Gastroesophageal sphincter (tissue), 4 donors: ENCODE data around the gene NT5DC1. TPM values are rescaled to one million over a fixed set of nuclear protein-coding genes. Genes with fewer than 3 reads are reported as not detected.

Source experiments
- ATAC-seq: fragments of 150-250 bp; one replicate; pipeline ENCODE4 v1.9.1; 2016; ENCODE audit warnings: mild to moderate bottlenecking, moderate library complexity
- H3K27ac ChIP-seq, 4 donors: fragments of 200-600 bp; sonication (generic) in 3 of 4; 1 replicate in 3 of 4; 2 replicates in 1 of 4; pipeline ENCODE4 v1.5.1; 2016 to 2019
- H3K27me3 ChIP-seq: fragments of 200-600 bp; sonication (generic); one replicate; pipeline ENCODE4 v1.5.1; 2019
- H3K36me3 ChIP-seq, 2 donors: fragments of 200-600 bp; sonication (generic); one replicate each; pipeline ENCODE4 v1.5.1; 2019; ENCODE audit warnings: control low read depth in 1 of 2
- H3K4me1 ChIP-seq, 3 donors: fragments of 200-600 bp; sonication (generic); 1 replicate in 2 of 3; 2 replicates in 1 of 3; pipeline ENCODE4 v1.5.1; 2016 to 2019; ENCODE audit warnings: control low read depth in 2 of 3
- H3K4me3 ChIP-seq, 2 donors: fragments of 200-600 bp; sonication (generic); one replicate each; pipeline ENCODE4 v1.5.1; 2019; ENCODE audit warnings: mild to moderate bottlenecking in 1 of 2, moderate library complexity in 1 of 2
- H3K9me3 ChIP-seq, 3 donors: fragments of 200-600 bp; sonication (generic); one replicate each; pipeline ENCODE4 v1.5.1; 2017 to 2019; ENCODE audit warnings: control low read depth in 2 of 3
- EP300 ChIP-seq: sonication (generic); formaldehyde crosslinking; IDR thresholded peaks from one replicate; pipeline ENCODE4 v1.6.1; 2017; ENCODE audit warnings: antibody characterized with exemption, mild to moderate bottlenecking
- POLR2A ChIP-seq, 2 donors: fragments of 450-650 bp; IDR thresholded peaks; one replicate each; pipeline ENCODE4 v1.6.1; 2017; ENCODE audit warnings: antibody characterized with exemption in 2 of 2, mild to moderate bottlenecking in 2 of 2, moderate library complexity in 1 of 2
- POLR2AphosphoS5 ChIP-seq: sonication (generic); formaldehyde crosslinking; IDR thresholded peaks from one replicate; pipeline ENCODE4 v1.6.1; 2017; ENCODE audit warnings: antibody characterized with exemption
- WGBS, 2 donors: methylation state at CpG; one replicate each; pipeline ENCODE4 v1.1.5; 2018; ENCODE audit warnings: low coverage in 1 of 2; 5-methylcytosine and 5-hydroxymethylcytosine counted together
- total RNA-seq, 4 donors: library from RNA; depleted of rRNA; stranded (reverse); fragments of >200 nt; gene quantifications; one replicate each; pipeline ENCODE4 v1.1.0, GENCODE V29; 2016
- TF ChIP-seq, protein P1 (sequence below), 4 experiments: fragments of 200-600 bp in 2 of 4; fragments of 450-650 bp in 2 of 4; sonication (generic) in 1 of 4; IDR thresholded peaks; one replicate each; pipeline ENCODE4 v1.5.1; 2017 to 2019; ENCODE audit warnings: antibody characterized with exemption in 4 of 4, mild to moderate bottlenecking in 2 of 4, moderate library complexity in 2 of 4

Gene NT5DC1
- total RNA-seq, 4 donors from 2014 or later, result 7.1 to 17.4 (median 12.6) TPM

DNA sequence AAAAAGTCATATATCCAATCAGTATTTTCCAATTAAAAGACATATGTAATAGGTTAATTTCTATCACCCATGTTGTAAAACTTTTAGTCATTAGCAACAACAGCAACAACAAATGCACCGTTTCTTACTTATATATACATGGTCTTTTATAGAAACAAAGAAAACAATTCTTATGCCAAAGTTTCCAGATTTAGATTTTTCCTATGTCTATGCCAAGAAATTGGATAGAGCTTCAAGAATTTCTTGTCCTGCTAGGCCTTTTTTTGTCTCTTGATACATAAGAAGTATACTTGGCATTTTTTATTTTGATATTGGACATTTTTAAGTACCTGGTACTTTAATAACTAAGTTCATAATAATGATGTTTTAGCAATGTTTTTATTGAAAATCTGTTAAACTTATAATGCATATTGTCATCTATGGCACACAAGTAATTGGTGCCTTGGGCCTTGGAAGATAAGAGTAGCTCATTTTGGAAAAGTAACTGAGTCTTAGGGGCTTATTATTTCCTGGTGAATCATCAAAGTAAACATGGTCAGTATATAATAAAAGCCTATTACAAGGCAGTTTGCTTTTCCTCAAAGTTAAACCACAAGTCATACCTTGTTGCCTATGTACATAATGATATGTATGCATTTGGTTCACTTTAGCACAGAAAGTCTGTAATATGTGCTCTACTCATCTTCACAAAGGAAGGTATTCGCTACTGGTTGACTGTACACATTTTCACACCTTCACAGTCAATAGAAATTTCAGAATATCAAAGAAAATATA is 29.9 kb upstream of the NT5DC1 start:
- no peak for ATAC-seq
- Histone ChIP-seq H3K27me3 (no peaks in the 10 kb centered on the region), H3K36me3 (no peaks in the 10 kb centered on the region), H3K4me1 (no peaks in the 10 kb centered on the region), H3K27ac (no peak overlapping the region), H3K4me3 (no peak overlapping the region), H3K9me3 (no peaks in the 10 kb centered on the region)
- TF ChIP-seq, protein P1, sequence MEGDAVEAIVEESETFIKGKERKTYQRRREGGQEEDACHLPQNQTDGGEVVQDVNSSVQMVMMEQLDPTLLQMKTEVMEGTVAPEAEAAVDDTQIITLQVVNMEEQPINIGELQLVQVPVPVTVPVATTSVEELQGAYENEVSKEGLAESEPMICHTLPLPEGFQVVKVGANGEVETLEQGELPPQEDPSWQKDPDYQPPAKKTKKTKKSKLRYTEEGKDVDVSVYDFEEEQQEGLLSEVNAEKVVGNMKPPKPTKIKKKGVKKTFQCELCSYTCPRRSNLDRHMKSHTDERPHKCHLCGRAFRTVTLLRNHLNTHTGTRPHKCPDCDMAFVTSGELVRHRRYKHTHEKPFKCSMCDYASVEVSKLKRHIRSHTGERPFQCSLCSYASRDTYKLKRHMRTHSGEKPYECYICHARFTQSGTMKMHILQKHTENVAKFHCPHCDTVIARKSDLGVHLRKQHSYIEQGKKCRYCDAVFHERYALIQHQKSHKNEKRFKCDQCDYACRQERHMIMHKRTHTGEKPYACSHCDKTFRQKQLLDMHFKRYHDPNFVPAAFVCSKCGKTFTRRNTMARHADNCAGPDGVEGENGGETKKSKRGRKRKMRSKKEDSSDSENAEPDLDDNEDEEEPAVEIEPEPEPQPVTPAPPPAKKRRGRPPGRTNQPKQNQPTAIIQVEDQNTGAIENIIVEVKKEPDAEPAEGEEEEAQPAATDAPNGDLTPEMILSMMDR (IDR thresholded peaks at IDR 0.05), result no peak
- TF ChIP-seq POLR2AphosphoS5 (no peak), EP300 (no peak), POLR2A (IDR thresholded peaks at IDR 0.05) (no peak)
- 53 to 57% methylated on average over 2 of the region's 2 CpGs for WGBS, 2 donors

DNA sequence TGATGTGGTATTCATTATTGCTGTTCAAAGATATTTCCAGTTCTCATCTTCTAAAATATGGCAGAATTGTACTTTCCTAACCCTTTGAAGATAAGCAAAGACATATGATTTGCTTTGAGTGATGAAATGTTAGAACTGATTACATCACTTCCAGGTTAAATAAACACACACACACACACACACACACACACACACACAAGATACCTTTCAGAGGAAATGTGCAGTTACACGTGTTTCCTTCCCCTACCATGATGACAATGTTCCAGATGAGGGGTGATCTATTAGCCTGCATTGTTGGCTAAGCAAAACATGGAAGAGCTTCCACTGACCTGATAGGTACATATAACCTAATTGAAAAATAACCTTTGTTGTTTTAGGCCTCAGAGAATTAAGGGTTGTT is 28.3 kb upstream of the NT5DC1 start:
- Histone ChIP-seq H3K36me3 (no peaks in the 10 kb centered on the region), H3K27ac (no peak overlapping the region), H3K4me3 (no peak overlapping the region), H3K27me3 (no peaks in the 10 kb centered on the region), H3K9me3 (no peaks in the 10 kb centered on the region), H3K4me1 (no peaks in the 10 kb centered on the region)
- no peak for ATAC-seq
- WGBS, 2 donors, result 25 to 60% methylated on average over 1 of the region's 1 CpG
- no peak for TF ChIP-seq EP300

DNA sequence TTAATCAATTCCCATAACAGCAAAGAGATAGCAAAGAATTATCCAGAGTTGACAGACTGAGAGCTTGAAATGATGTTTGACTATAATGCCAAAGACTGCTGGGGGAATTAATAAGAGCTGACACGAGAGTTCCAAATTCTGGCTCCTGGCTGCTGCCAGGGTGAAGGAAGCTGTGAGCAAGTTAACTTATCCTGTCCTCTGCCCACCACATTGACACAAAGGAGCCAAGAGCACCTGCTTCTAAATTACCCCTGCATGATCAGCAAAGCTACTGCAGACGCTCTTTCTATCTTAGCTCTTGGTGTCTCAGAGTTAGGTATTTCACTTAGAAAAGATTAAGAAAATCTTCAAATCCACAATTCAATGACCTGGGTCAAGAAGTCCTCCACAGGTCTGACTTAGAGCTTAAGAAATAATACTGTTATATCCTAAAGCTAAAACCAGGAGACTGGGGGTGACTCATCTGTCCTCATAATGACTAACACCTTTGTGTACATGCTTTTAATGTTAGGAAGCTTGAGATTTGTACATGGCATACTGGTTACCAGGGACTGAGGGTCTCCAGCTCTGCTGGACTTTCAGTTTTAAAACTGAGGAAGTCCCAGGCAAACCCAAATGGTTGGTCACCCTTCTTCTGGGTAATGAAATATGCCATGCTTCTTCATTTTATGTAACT is 26.8 kb upstream of the NT5DC1 start:
- no peak for ATAC-seq
- no peaks in the 10 kb centered on the region for H3K9me3 ChIP-seq
- TF ChIP-seq POLR2AphosphoS5 (no peak), POLR2A (IDR thresholded peaks at IDR 0.05) (no peak), EP300 (no peak)
- TF ChIP-seq, protein P1 (IDR thresholded peaks at IDR 0.05), result no peak
- no peaks in the 10 kb centered on the region for H3K36me3 ChIP-seq
- no peak overlapping the region for H3K4me3 ChIP-seq
- WGBS, 2 donors, result 70 to 94% methylated on average over 2 of the region's 2 CpGs
- no peaks in the 10 kb centered on the region for H3K4me1 ChIP-seq
- no peak overlapping the region for H3K27ac ChIP-seq
- H3K27me3 ChIP-seq, result no peaks in the 10 kb centered on the region

DNA sequence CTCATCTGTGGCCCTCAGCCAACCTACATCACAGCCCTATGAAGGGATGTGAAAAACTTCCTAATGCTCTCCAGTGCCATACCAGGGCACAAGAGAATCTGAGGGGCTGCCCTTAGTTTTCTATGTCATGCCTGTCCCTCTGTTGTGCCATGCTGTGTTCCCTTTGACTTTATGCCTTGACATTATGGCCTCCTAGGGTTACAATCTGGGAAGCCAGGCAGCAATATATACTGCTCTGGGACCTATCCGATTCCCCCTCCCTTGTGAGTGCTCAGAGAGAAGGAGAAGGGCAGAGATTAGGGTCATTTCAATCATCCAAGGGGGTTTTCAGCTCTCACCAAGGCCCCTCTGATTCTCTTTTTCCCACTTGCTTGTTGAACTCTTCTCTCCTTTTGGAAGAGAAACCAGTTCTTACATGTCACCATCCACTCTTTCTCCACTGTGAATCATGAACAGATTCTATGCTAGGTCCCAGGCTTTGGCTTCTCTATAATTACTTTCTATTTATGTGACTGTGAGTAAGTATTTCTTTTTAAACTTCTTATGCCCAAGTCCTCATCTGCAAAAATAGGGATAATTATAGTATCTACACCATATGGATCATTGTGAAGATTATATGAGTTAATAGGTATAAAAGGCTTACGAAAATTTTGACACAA is 25.8 kb upstream of the NT5DC1 start:
- no peak for ATAC-seq
- H3K27me3 ChIP-seq, result no peaks in the 10 kb centered on the region
- WGBS, 2 donors, result 90 to 93% methylated on average over 1 to 2 of the region's 2 CpGs
- H3K9me3 ChIP-seq, result no peaks in the 10 kb centered on the region
- no peak overlapping the region for H3K4me3 ChIP-seq
- H3K27ac ChIP-seq, result no peak overlapping the region
- H3K36me3 ChIP-seq, result no peaks in the 10 kb centered on the region
- no peaks in the 10 kb centered on the region for H3K4me1 ChIP-seq
- TF ChIP-seq POLR2A (IDR thresholded peaks at IDR 0.05) (no peak), EP300 (no peak), POLR2AphosphoS5 (no peak)
- TF ChIP-seq, protein P1 (IDR thresholded peaks at IDR 0.05), result no peak

DNA sequence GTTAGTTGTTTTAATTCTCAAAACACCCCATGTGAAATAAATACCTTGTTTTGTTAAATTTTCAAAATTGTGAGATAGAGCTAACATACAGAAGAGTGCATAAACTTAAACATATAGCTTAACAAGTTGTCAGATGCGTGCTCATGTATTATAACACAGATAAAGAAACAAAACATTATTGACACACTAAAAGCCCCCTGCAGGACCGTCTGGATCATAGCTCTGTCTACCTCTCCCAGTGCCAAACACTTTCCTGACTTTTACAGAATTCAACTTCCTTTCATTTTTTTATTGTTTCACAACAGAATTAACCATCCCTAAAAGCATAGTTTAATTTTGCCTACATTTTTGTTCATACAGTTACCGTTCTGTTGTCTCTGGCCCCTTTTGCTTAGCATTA is 22.1 kb upstream of the NT5DC1 start:
- no peaks in the 10 kb centered on the region for H3K4me1 ChIP-seq
- TF ChIP-seq POLR2AphosphoS5, result no peak
- TF ChIP-seq POLR2A (IDR thresholded peaks at IDR 0.05), result no peak
- TF ChIP-seq EP300, result no peak
- TF ChIP-seq, protein P1 (IDR thresholded peaks at IDR 0.05), result no peak
- no peak overlapping the region for H3K4me3 ChIP-seq
- H3K9me3 ChIP-seq, result no peaks in the 10 kb centered on the region
- no peak overlapping the region for H3K27ac ChIP-seq
- H3K36me3 ChIP-seq, result no peaks in the 10 kb centered on the region
- no peak for ATAC-seq
- WGBS, 2 donors, result 50 to 74% methylated on average over 3 of the region's 3 CpGs
- no peaks in the 10 kb centered on the region for H3K27me3 ChIP-seq
